SK-N-SH (cell line): Measurements from ENCODE around the gene MOGAT3. TPM values are rescaled to one million over a fixed set of nuclear protein-coding genes. Genes with fewer than 3 reads are reported as not detected.

Experiments used
- CTCF ChIA-PET: fragments of 300-600, 350-600 bp; formaldehyde crosslinking; extraction: SDS; loops from one replicate; lab custom pipeline; 2021; lab: Yijun Ruan, JAX
- POLR2A ChIA-PET: fragments of 350-600 bp; sonication (Branson Sonifier 250); formaldehyde crosslinking; extraction: SDS; loops from one replicate; lab custom pipeline; 2020; ENCODE audit warnings: antibody characterized with exemption, inconsistent platforms; lab: Yijun Ruan, JAX
- DNase-seq: peaks from one replicate; pipeline ENCODE4 v3.0.0; 2012
- H2AFZ ChIP-seq: fragments of 200-600 bp; sonication (generic); 2 replicates; pipeline ENCODE4 v1.8.1; 2016; ENCODE audit warnings: antibody characterized with exemption, mild to moderate bottlenecking, low read depth
- H3F3A ChIP-seq: fragments of 200-600 bp; sonication (generic); replicated peaks from 2 replicates; pipeline ENCODE3; 2016; ENCODE audit warnings: antibody characterized with exemption, mild to moderate bottlenecking; ENCODE audit not compliant: insufficient read depth
- H3K27ac ChIP-seq, 2 experiments: fragments of 200-500 bp in 1 of 2; fragments of 200-600 bp in 1 of 2; sonication (Bioruptor generic) in 1 of 2; sonication (generic), shearing (Covaris generic) in 1 of 2; 2 replicates each; pipeline versions ENCODE4 v1.5.1 to v1.6.1; 2014 to 2016; ENCODE audit warnings: low read depth in 2 of 2, inconsistent platforms in 1 of 2, low read length in 1 of 2, mild to moderate bottlenecking in 1 of 2, mixed read lengths in 1 of 2
- H3K27me3 ChIP-seq: fragments of 200-600 bp; sonication (generic), shearing (Covaris generic); 2 replicates; pipeline ENCODE4 v1.6.1; 2016; ENCODE audit warnings: mixed run types; ENCODE audit not compliant: insufficient read depth
- H3K36me3 ChIP-seq, 2 experiments: fragments of 200-500 bp in 1 of 2; fragments of 200-600 bp in 1 of 2; sonication (Bioruptor generic) in 1 of 2; sonication (generic) in 1 of 2; replicated peaks in 1 of 2; 2 replicates each; pipeline versions ENCODE3 to v1.5.1; 2014 to 2016; ENCODE audit warnings: low read length in 1 of 2, mild to moderate bottlenecking in 1 of 2; ENCODE audit not compliant: insufficient read depth in 2 of 2, control insufficient read depth in 1 of 2
- H3K4me1 ChIP-seq, 2 experiments: fragments of 200-500 bp in 1 of 2; fragments of 200-600 bp in 1 of 2; sonication (Bioruptor generic) in 1 of 2; sonication (generic), shearing (Covaris generic) in 1 of 2; 2 replicates each; pipeline versions ENCODE4 v1.5.1 to v1.6.1; 2014 to 2016; ENCODE audit warnings: low read depth in 1 of 2, low read length in 1 of 2, mixed run types in 1 of 2; ENCODE audit not compliant: insufficient read depth in 2 of 2, control insufficient read depth in 1 of 2
- H3K4me2 ChIP-seq: fragments of 200-600 bp; sonication (generic), shearing (Covaris generic); 2 replicates; pipeline ENCODE4 v1.6.1; 2017; ENCODE audit warnings: mixed run types
- H3K4me3 ChIP-seq, 2 experiments: fragments of 200-500 bp in 1 of 2; fragments of 200-600 bp in 1 of 2; sonication (Bioruptor generic) in 1 of 2; sonication (generic), shearing (Covaris generic) in 1 of 2; 2 replicates each; pipeline versions ENCODE4 v1.5.1 to v1.8.1; 2014 to 2016; ENCODE audit warnings: low read depth in 2 of 2, inconsistent platforms in 1 of 2, low read length in 1 of 2, mild to moderate bottlenecking in 1 of 2, mixed read lengths in 1 of 2, moderate library complexity in 1 of 2
- H3K79me2 ChIP-seq: fragments of 200-600 bp; sonication (generic); 2 replicates; pipeline ENCODE4 v1.8.1; 2017; ENCODE audit warnings: mild to moderate bottlenecking; ENCODE audit not compliant: insufficient read depth
- H3K9ac ChIP-seq: fragments of 200-600 bp; sonication (generic); 2 replicates; pipeline ENCODE4 v1.6.1; 2017; ENCODE audit warnings: mixed run types
- H3K9me2 ChIP-seq: fragments of 200-600 bp; sonication (generic); 2 replicates; pipeline ENCODE4 v1.6.1; 2017; ENCODE audit warnings: mixed run types
- H3K9me3 ChIP-seq: fragments of 200-600 bp; sonication (generic); 2 replicates; pipeline ENCODE4 v1.6.1; 2017; ENCODE audit warnings: mixed run types, mild to moderate bottlenecking, moderate library complexity
- H4K20me1 ChIP-seq: fragments of 200-600 bp; sonication (generic); 2 replicates; pipeline ENCODE4 v1.6.1; 2017; ENCODE audit warnings: mild to moderate bottlenecking, mixed run types; ENCODE audit not compliant: insufficient read depth
- CHD2 ChIP-seq: fragments of 150-350 bp; IDR thresholded peaks from 2 replicates; pipeline ENCODE4 v1.6.1; 2018; ENCODE audit warnings: low read length; ENCODE audit not compliant: partially characterized antibody
- CTCF ChIP-seq: fragments of 200-600 bp; sonication (generic); IDR thresholded peaks from 2 replicates; pipeline ENCODE4 v1.6.1; 2017; ENCODE audit warnings: antibody characterized with exemption, mild to moderate bottlenecking, moderate library complexity
- EP300 ChIP-seq, 2 experiments: IDR thresholded peaks; 2 replicates each; pipeline versions ENCODE4 v1.4.0 to v1.6.1; 2012; ENCODE audit warnings: borderline replicate concordance in 1 of 2, low read depth in 1 of 2, low read length in 1 of 2
- FOSL2 ChIP-seq: IDR thresholded peaks from 2 replicates; pipeline ENCODE4 v1.4.0; 2012; ENCODE audit warnings: low read depth, mild to moderate bottlenecking, moderate library complexity, borderline replicate concordance
- FOXJ3 ChIP-seq: sonication (generic); formaldehyde crosslinking; IDR thresholded peaks from 2 replicates; pipeline ENCODE4 v1.5.1; 2020; ENCODE audit warnings: mild to moderate bottlenecking, missing genetic modification reagents
- FOXM1 ChIP-seq: IDR thresholded peaks from 2 replicates; pipeline ENCODE4 v1.4.0; 2012; ENCODE audit warnings: low read depth, mild to moderate bottlenecking
- MEF2A ChIP-seq: IDR thresholded peaks from 2 replicates; pipeline ENCODE4 v1.4.0; 2012; ENCODE audit warnings: low read depth, borderline replicate concordance
- NFIC ChIP-seq: IDR thresholded peaks from 2 replicates; pipeline ENCODE4 v1.4.0; 2012; ENCODE audit warnings: borderline replicate concordance
- NRF1 ChIP-seq: IDR thresholded peaks from 2 replicates; pipeline ENCODE4 v1.6.1; 2012; ENCODE audit warnings: low read depth, mild to moderate bottlenecking, low read length
- PBX3 ChIP-seq: IDR thresholded peaks from 2 replicates; pipeline ENCODE4; 2012
- POLR2AphosphoS5 ChIP-seq: IDR thresholded peaks from 2 replicates; pipeline ENCODE4 v1.6.1; 2012; ENCODE audit warnings: low read depth, low read length
- RXRA ChIP-seq: IDR thresholded peaks from 2 replicates; pipeline ENCODE4 v1.4.0; 2012; ENCODE audit warnings: low read depth, mild to moderate bottlenecking, borderline replicate concordance
- SMC3 ChIP-seq: IDR thresholded peaks from 2 replicates; pipeline ENCODE4 v1.6.1; 2012; ENCODE audit warnings: low read depth, low read length, improper control_type of control experiment
- TCF12 ChIP-seq: IDR thresholded peaks from 2 replicates; pipeline ENCODE4 v1.4.0; 2012
- YY1 ChIP-seq: IDR thresholded peaks from 2 replicates; pipeline ENCODE4 v1.4.0; 2012; ENCODE audit warnings: low read depth, mild to moderate bottlenecking
- WGBS: methylation state at CpG from one replicate; pipeline ENCODE4 v1.1.6; 2017; ENCODE audit warnings: low lambda C conversion rate; 5-methylcytosine and 5-hydroxymethylcytosine counted together
- polyA plus RNA-seq, 3 experiments: library from polyadenylated mRNA; depleted of rRNA; stranded (reverse); fragments of >200 nt; gene quantifications; 2 replicates each; pipeline ENCODE4 v1.2.3, GENCODE V29; 2012
- TF ChIP-seq, protein P1 (sequence below): fragments of 150-350 bp; IDR thresholded peaks from 2 replicates; pipeline ENCODE4 v1.6.1; 2017; ENCODE audit warnings: antibody characterized with exemption, low read length, low read depth, borderline replicate concordance

Gene MOGAT3
- polyA plus RNA-seq, 1 of the 3 experiments (the other 2 are of a cell fraction) = not detected

DNA sequence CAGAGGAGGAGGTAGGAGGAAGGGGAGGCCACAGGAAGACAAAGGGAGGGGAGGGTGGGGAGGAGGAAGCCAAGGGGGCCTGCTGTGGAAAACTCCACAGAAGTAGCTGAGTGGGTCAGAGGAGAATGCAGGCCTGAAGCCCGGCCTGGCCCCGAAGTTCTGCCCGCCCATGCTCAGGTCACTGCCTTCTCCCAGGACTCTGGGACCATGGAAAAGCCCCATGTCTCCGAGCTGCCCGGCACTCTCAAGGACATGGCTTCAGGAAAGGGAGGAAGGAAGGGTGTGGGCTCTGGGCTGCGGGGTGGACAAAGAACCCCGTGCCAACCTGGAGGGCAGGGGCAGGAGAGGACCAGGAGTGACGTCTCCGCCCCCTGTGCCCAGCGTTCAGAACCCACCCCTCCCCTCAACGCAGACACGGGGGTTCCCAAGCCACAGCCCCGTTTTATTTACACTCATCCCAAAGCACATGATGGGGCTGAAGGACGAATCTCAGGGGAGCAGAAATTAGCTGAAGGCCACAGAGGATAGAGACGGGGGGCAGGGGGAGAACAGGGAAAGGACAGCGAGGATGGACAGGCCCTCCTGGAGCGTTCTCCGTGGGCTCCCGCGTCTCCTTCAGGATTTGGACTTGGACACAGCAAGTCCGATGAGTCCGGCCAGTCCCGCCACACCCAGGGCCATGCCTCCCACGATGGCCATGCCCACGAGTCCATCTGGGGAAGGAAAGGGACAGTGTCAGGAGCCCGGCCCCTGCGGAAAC is 38.5 kb upstream of the MOGAT3 start:
- CTCF ChIA-PET = interaction anchor here (1.2 kb wide), 1 partner anchor 95 kb away, joined by 4 read pairs; no protein-coding TSS in a partner anchor

More for the DNA sequence above, 38.5 kb upstream of the MOGAT3 start:
- peaks cover 7% of the 10 kb centered on the region for H3F3A ChIP-seq
- H3K4me2 ChIP-seq = no peak overlapping the region
- H3K9ac ChIP-seq = no peak overlapping the region
- peak; percentile 26 for DNase-seq
- peaks cover 38% of the 10 kb centered on the region for H3K79me2 ChIP-seq
- peaks cover 10% of the 10 kb centered on the region; the same call in 1 of the 2 replicates for H4K20me1 ChIP-seq
- no peak overlapping the region for H2AFZ ChIP-seq
- no peak overlapping the region; a peak in 1 of 4 replicates for H3K27ac ChIP-seq
- no peak overlapping the region for H3K4me3 ChIP-seq
- WGBS = 90% methylated on average over 27 of the region's 27 CpGs
- H3K4me1 ChIP-seq = peaks cover 7% of the 10 kb centered on the region in 2 experiments; a peak in 1 of 4 replicates
- no peaks in the 10 kb centered on the region for H3K9me3 ChIP-seq
- peaks cover 36 to 46% of the 10 kb centered on the region in 2 experiments for H3K36me3 ChIP-seq
- H3K9me2 ChIP-seq = no peaks in the 10 kb centered on the region
- H3K27me3 ChIP-seq = no peaks in the 10 kb centered on the region
- TF ChIP-seq, protein P1, sequence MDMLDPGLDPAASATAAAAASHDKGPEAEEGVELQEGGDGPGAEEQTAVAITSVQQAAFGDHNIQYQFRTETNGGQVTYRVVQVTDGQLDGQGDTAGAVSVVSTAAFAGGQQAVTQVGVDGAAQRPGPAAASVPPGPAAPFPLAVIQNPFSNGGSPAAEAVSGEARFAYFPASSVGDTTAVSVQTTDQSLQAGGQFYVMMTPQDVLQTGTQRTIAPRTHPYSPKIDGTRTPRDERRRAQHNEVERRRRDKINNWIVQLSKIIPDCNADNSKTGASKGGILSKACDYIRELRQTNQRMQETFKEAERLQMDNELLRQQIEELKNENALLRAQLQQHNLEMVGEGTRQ = no peak
- TF ChIP-seq YY1 = no peak
- no peak for TF ChIP-seq FOXJ3 (CRISPR knock-in tag)
- no peak; the same call in 1 of the 2 replicates for TF ChIP-seq POLR2AphosphoS5
- TF ChIP-seq RXRA = no peak
- TF ChIP-seq FOSL2 = no peak
- TF ChIP-seq TCF12 = no peak
- TF ChIP-seq PBX3 = no peak
- no peak for TF ChIP-seq NFIC
- no peak for TF ChIP-seq CHD2
- TF ChIP-seq CTCF = no peak
- no peak for TF ChIP-seq SMC3
- TF ChIP-seq EP300 (IDR thresholded peaks at IDR 0.05; ENCODE audit: borderline replicate concordance in 1 of 2, low read depth in 1 of 2, low read length in 1 of 2) = no peak
- TF ChIP-seq MEF2A = no peak
- no peak for TF ChIP-seq FOXM1
- no peak for TF ChIP-seq NRF1
- TF ChIP-seq, all 33 proteins: peak for 0
- POLR2A ChIA-PET = interaction anchor here (0.6 to 1.4 kb wide), 2 partner anchors 12 to 22 kb away, joined by 3 to 5 read pairs; partner anchors contain the start of genes PLOD3 and ZNHIT1
